A549 (cell line): Measurements from ENCODE around the gene MYH6.

Source experiments
- CTCF ChIP-seq: fragments of >200 bp; sonication (Bioruptor Twin); formaldehyde crosslinking; IDR thresholded peaks from 3 replicates; pipeline ENCODE4 v1.5.1; 2016
- EP300 ChIP-seq, 2 experiments: fragments of >200 bp; sonication (Bioruptor Twin); formaldehyde crosslinking; IDR thresholded peaks; 2 replicates in 1 of 2; 3 replicates in 1 of 2; pipeline ENCODE4 v1.6.1; 2016 to 2017
- ESRRA ChIP-seq: fragments of 150-350 bp; IDR thresholded peaks from 2 replicates; pipeline ENCODE4 v1.6.1; 2014; ENCODE audit warnings: mild to moderate bottlenecking, low read length, borderline replicate concordance
- HOXA7 ChIP-seq: fragments of 250-450 bp; sonication (Bioruptor Pico); IDR thresholded peaks from 2 replicates; pipeline ENCODE4 v1.5.0; 2020; ENCODE audit warnings: mild to moderate bottlenecking, moderate library complexity
- HOXB5 ChIP-seq: fragments of 250-450 bp; sonication (Bioruptor Pico); IDR thresholded peaks from 2 replicates; pipeline ENCODE4 v1.5.0; 2020; ENCODE audit warnings: mild to moderate bottlenecking, moderate library complexity
- MYC ChIP-seq: IDR thresholded peaks from 2 replicates; pipeline ENCODE4 v1.6.1; 2012; ENCODE audit warnings: mild to moderate bottlenecking, inconsistent platforms, low read length, improper control_type of control experiment, borderline replicate concordance
- REST ChIP-seq: fragments of 200-600 bp; sonication (generic); IDR thresholded peaks from 2 replicates; pipeline ENCODE4 v1.6.1; 2016; ENCODE audit warnings: antibody characterized with exemption, mild to moderate bottlenecking, moderate library complexity
- RFX5 ChIP-seq: fragments of 450-650 bp; IDR thresholded peaks from 2 replicates; pipeline ENCODE4 v1.7.1; 2014; ENCODE audit warnings: antibody characterized with exemption, mild to moderate bottlenecking, moderate library complexity
- SMC3 ChIP-seq: fragments of >200 bp; sonication (Bioruptor Twin); formaldehyde crosslinking; IDR thresholded peaks from 3 replicates; pipeline ENCODE4 v1.6.1; 2018; ENCODE audit warnings: inconsistent platforms
- TF ChIP-seq, protein P1 (sequence below): IDR thresholded peaks from 2 replicates; pipeline ENCODE4 v1.6.1; 2012
- TF ChIP-seq, protein P2 (sequence below): IDR thresholded peaks from 2 replicates; pipeline ENCODE4 v1.6.1; 2012

GRCh38 chr14:23361320-23361719, 46.8 kb downstream of the MYH6 start:
- TF ChIP-seq REST (no peak), HOXA7 (no peak), CTCF (no peak), RFX5 (no peak), EP300 (IDR thresholded peaks at IDR 0.05) (no peak), SMC3 (no peak), ESRRA (no peak), HOXB5 (no peak), MYC (no peak)
- TF ChIP-seq, protein P1, sequence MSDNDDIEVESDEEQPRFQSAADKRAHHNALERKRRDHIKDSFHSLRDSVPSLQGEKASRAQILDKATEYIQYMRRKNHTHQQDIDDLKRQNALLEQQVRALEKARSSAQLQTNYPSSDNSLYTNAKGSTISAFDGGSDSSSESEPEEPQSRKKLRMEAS, result no peak
- TF ChIP-seq, protein P2, sequence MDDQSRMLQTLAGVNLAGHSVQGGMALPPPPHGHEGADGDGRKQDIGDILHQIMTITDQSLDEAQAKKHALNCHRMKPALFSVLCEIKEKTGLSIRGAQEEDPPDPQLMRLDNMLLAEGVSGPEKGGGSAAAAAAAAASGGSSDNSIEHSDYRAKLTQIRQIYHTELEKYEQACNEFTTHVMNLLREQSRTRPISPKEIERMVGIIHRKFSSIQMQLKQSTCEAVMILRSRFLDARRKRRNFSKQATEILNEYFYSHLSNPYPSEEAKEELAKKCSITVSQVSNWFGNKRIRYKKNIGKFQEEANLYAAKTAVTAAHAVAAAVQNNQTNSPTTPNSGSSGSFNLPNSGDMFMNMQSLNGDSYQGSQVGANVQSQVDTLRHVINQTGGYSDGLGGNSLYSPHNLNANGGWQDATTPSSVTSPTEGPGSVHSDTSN, result no peak
